GM12878 (cell line): ENCODE measurements around the gene HSPA12A. TPM values are rescaled to one million over a fixed set of nuclear protein-coding genes. Genes with fewer than 3 reads are reported as not detected.

Experiments used
- ATAC-seq: fragments of 200-7000 bp; cut with Tn5 transposase; 3 replicates; pipeline ENCODE4 v1.9.1; 2020; ENCODE audit warnings: mild to moderate bottlenecking, moderate library complexity
- BruUV-seq: library from RNA; stranded (reverse); fragments of 400-500 nt; replicated peaks from 2 replicates; lab custom pipeline; 2021; lab: Mats Ljungman, UMichigan
- CTCF ChIA-PET: fragments of 300-600 bp; sonication (Branson Sonifier 250); formaldehyde crosslinking; extraction: SDS; loops from one replicate; lab custom pipeline; 2021; ENCODE audit warnings: inconsistent platforms; lab: Yijun Ruan, JAX
- POLR2A ChIA-PET: fragments of 350-600 bp; formaldehyde crosslinking; extraction: SDS; loops from one replicate; lab custom pipeline; 2021; ENCODE audit warnings: inconsistent platforms; lab: Charles Lee
- RAD21 ChIA-PET: fragments of 300-600 bp; sonication (Branson Sonifier 250); formaldehyde crosslinking; loops from one replicate; lab custom pipeline; 2023; ENCODE audit warnings: antibody characterized with exemption; ENCODE audit not compliant: unreplicated experiment; lab: Charles Lee
- SMC1A ChIA-PET: fragments of 300-600 bp; sonication (Branson Sonifier 250); formaldehyde crosslinking; loops from one replicate; lab custom pipeline; 2023; ENCODE audit not compliant: unreplicated experiment, uncharacterized antibody; lab: Charles Lee
- DNase-seq: peaks from one replicate; pipeline ENCODE4 v3.0.0-alpha.2; 2011; ENCODE audit warnings: low read depth, low spot score
- FAIRE-seq: peaks from 3 replicates; lab custom pipeline; 2011; peaks lifted over from hg19 to GRCh38; lab: Jason Lieb, UNC
- H2AFZ ChIP-seq: 2 replicates; pipeline ENCODE4 v1.6.0; 2011; ENCODE audit warnings: low read depth, low read length, control low read depth; ENCODE audit not compliant: control insufficient read depth
- H3K27ac ChIP-seq: 2 replicates; pipeline ENCODE4 v1.5.1; 2011; ENCODE audit warnings: control low read depth; ENCODE audit not compliant: control insufficient read depth, insufficient read depth
- H3K27me3 ChIP-seq, 2 experiments: replicated peaks in 1 of 2; 2 replicates each; pipeline versions ENCODE4 v1.6.0 to v1.6.1; 2011; ENCODE audit warnings: low read length in 1 of 2; ENCODE audit not compliant: control insufficient read depth in 2 of 2, insufficient read depth in 2 of 2
- H3K36me3 ChIP-seq, 2 experiments: 2 replicates each; pipeline ENCODE4 v1.5.1; 2011; ENCODE audit warnings: low read length in 1 of 2; ENCODE audit not compliant: control insufficient read depth in 2 of 2, insufficient read depth in 2 of 2
- H3K4me1 ChIP-seq: 2 replicates; pipeline ENCODE4 v1.6.1; 2011; ENCODE audit warnings: mild to moderate bottlenecking, low read length, moderate library complexity, mixed read lengths; ENCODE audit not compliant: control insufficient read depth, insufficient read depth
- H3K4me2 ChIP-seq: 2 replicates; pipeline ENCODE4 v1.6.0; 2011; ENCODE audit warnings: control low read depth; ENCODE audit not compliant: control insufficient read depth, insufficient read depth
- H3K4me3 ChIP-seq: fragments of 200-600 bp; sonication (generic); 2 replicates; pipeline ENCODE4 v1.5.1; 2016
- H3K79me2 ChIP-seq: 2 replicates; pipeline ENCODE4 v1.6.0; 2011; ENCODE audit warnings: low read length; ENCODE audit not compliant: control insufficient read depth, insufficient read depth
- H3K9ac ChIP-seq: 2 replicates; pipeline ENCODE4 v1.8.0; 2011; ENCODE audit warnings: low read length, control low read depth, mixed read lengths; ENCODE audit not compliant: control insufficient read depth, insufficient read depth
- H3K9me3 ChIP-seq: replicated peaks from 3 replicates; pipeline ENCODE4 v1.5.1; 2011; ENCODE audit warnings: mild to moderate bottlenecking, low read length; ENCODE audit not compliant: control insufficient read depth, insufficient read depth
- H4K20me1 ChIP-seq: 2 replicates; pipeline ENCODE4 v1.6.0; 2011; ENCODE audit not compliant: control insufficient read depth, insufficient read depth
- ASH2L ChIP-seq: fragments of 300-600, 200-600 bp; sonication (generic); IDR thresholded peaks from 2 replicates; pipeline ENCODE4 v1.6.1; 2017; ENCODE audit warnings: low read depth, mild to moderate bottlenecking, borderline replicate concordance
- ATF2 ChIP-seq: IDR thresholded peaks from 2 replicates; pipeline ENCODE4 v1.6.1; 2012; ENCODE audit warnings: low read length, inconsistent platforms
- ATF3 ChIP-seq: IDR thresholded peaks from 2 replicates; pipeline ENCODE4 v1.6.1; 2011; ENCODE audit warnings: low read depth, mild to moderate bottlenecking, low read length, moderate library complexity, borderline replicate concordance; ENCODE audit errors: extremely low read depth
- CEBPB ChIP-seq, 2 experiments: fragments of 150-350 bp in 1 of 2; IDR thresholded peaks; 2 replicates each; pipeline ENCODE4 v1.6.1; 2012 to 2014; ENCODE audit warnings: low read depth in 2 of 2, low read length in 2 of 2, borderline replicate concordance in 1 of 2, inconsistent platforms in 1 of 2
- DPF2 ChIP-seq: fragments of 450-650 bp; IDR thresholded peaks from 2 replicates; pipeline ENCODE4 v1.6.1; 2017; ENCODE audit warnings: mild to moderate bottlenecking
- EZH2 ChIP-seq: IDR thresholded peaks from 2 replicates; pipeline ENCODE4 v1.6.1; 2012; ENCODE audit warnings: low read depth, mild to moderate bottlenecking, control low read depth, inconsistent platforms, low read length, borderline replicate concordance; ENCODE audit not compliant: control insufficient read depth
- FOXM1 ChIP-seq: IDR thresholded peaks from 2 replicates; pipeline ENCODE4 v1.6.1; 2012; ENCODE audit warnings: low read depth, mild to moderate bottlenecking, inconsistent platforms, low read length, moderate library complexity
- IRF3 ChIP-seq: fragments of 450-650 bp; IDR thresholded peaks from 2 replicates; pipeline ENCODE4 v1.6.1; 2014; ENCODE audit warnings: mild to moderate bottlenecking
- MXI1 ChIP-seq: fragments of 150-350 bp; IDR thresholded peaks from 2 replicates; pipeline ENCODE4 v1.6.1; 2011; ENCODE audit warnings: low read depth, mild to moderate bottlenecking, inconsistent platforms, low read length, improper control_type of control experiment
- NRF1 ChIP-seq: conservative IDR thresholded peaks from 2 replicates; pipeline ENCODE4 v1.6.1; 2011; ENCODE audit warnings: mild to moderate bottlenecking, low read depth, low read length, improper control_type of control experiment
- PML ChIP-seq: IDR thresholded peaks from 2 replicates; pipeline ENCODE4 v1.6.1; 2012; ENCODE audit warnings: low read length, inconsistent platforms
- POU2F2 ChIP-seq: IDR thresholded peaks from 3 replicates; pipeline ENCODE4 v1.6.1; 2011; ENCODE audit warnings: low read depth, mild to moderate bottlenecking, low read length, borderline replicate concordance
- RAD21 ChIP-seq: IDR thresholded peaks from 2 replicates; pipeline ENCODE4 v1.6.1; 2011; ENCODE audit warnings: mild to moderate bottlenecking, low read depth, low read length, moderate library complexity; ENCODE audit not compliant: insufficient read depth
- SREBF1 ChIP-seq: IDR thresholded peaks from 2 replicates; pipeline ENCODE4 v1.6.1; 2012; ENCODE audit warnings: mild to moderate bottlenecking, low read length
- STAT1 ChIP-seq: fragments of 450-650 bp; conservative IDR thresholded peaks from 2 replicates; pipeline ENCODE4 v1.6.1; 2014; ENCODE audit warnings: antibody characterized with exemption, mild to moderate bottlenecking
- STAT3 ChIP-seq: IDR thresholded peaks from 2 replicates; pipeline ENCODE4 v1.6.1; 2011; ENCODE audit warnings: low read depth, low read length, improper control_type of control experiment
- WRNIP1 ChIP-seq: IDR thresholded peaks from 2 replicates; pipeline ENCODE4 v1.6.1; 2011; ENCODE audit warnings: low read depth, low read length, improper control_type of control experiment, borderline replicate concordance
- ZBTB33 ChIP-seq: fragments of 450-650 bp; IDR thresholded peaks from 2 replicates; pipeline ENCODE4 v1.6.1; 2017; ENCODE audit warnings: mild to moderate bottlenecking
- WGBS: methylation state at CpG from one replicate; pipeline ENCODE4 v1.1.6; 2016; ENCODE audit warnings: low lambda C conversion rate; ENCODE audit not compliant: insufficient replicate concordance, insufficient coverage; ENCODE audit errors: missing lambda C conversion rate; 5-methylcytosine and 5-hydroxymethylcytosine counted together
- in situ Hi-C: fragments of 300-500 bp; cut with MboI; formaldehyde crosslinking; loops from 9 replicates; pipeline ENCODE4 v1.14.3; 2018; ENCODE audit warnings: mixed read lengths
- intact Hi-C: fragments of 100-400 bp; cut with micrococcal nuclease; formaldehyde crosslinking; loops from one replicate; pipeline ENCODE4 v1.14.2; 2022; ENCODE audit not compliant: unreplicated experiment
- polyA plus RNA-seq, 11 experiments: library from polyadenylated mRNA; depleted of rRNA in 4 of 11; unstranded in 6 of 11; stranded (reverse) in 5 of 11; fragments of >200 nt; fragmentation: Nextera tagmentation in 4 of 11; fragmentation: Illumina TruSeq in 1 of 11; extraction: Ambion mirVana in 4 of 11; extraction: Trizol in 1 of 11; gene quantifications; 1 replicate in 1 of 11; 2 replicates in 10 of 11; pipeline versions ENCODE4 v1.2.1 to v1.2.3, GENCODE V29; 2011 to 2016; ENCODE audit warnings: inconsistent platforms in 2 of 11, missing spikeins in 2 of 11, low read depth in 1 of 11
- total RNA-seq, 4 experiments: library from RNA; depleted of rRNA in 3 of 4; stranded (reverse); fragments of >200 nt in 3 of 4; fragmentation: Illumina TruSeq in 1 of 4; extraction: Trizol in 1 of 4; gene quantifications; 2 replicates each; pipeline versions ENCODE4 v1.2.1 to v1.2.3, GENCODE V29; 2013 to 2021

The HSPA12A gene
- total and polyA plus RNA-seq, 10 of the 15 experiments (the other 5 are each of a cell fraction or from before 2014, with no cell fraction given): 0.90 to 20.2 (median 2.8) TPM

GRCh38 chr10:116627386-116627933, 114.9 kb downstream of the HSPA12A start:
- ATAC-seq (no peak), DNase-seq (no peak), FAIRE-seq (no peak)
- no peaks in the 10 kb centered on the region for H3K4me1 ChIP-seq
- no peak overlapping the region for H2AFZ ChIP-seq
- H3K9me3 ChIP-seq: no peaks in the 10 kb centered on the region
- H3K4me3 ChIP-seq: no peak overlapping the region
- no peaks in the 10 kb centered on the region for H3K79me2 ChIP-seq
- RAD21 ChIA-PET: no interaction called here
- no peak overlapping the region for H3K9ac ChIP-seq
- intact Hi-C loops (no loop called here), in situ Hi-C loops (no loop called here)
- 38% methylated on average over 40 of the region's 49 CpGs for WGBS
- no TSS peak for BruUV-seq
- POLR2A ChIA-PET: interaction anchor here (0.6 kb wide), 1 partner anchor 86 kb away, joined by 4 read pairs; no protein-coding TSS in a partner anchor
- H3K27ac ChIP-seq: no peak overlapping the region
- CTCF ChIA-PET: no interaction called here
- no peaks in the 10 kb centered on the region for H3K36me3 ChIP-seq
- no peak overlapping the region for H3K4me2 ChIP-seq
- SMC1A ChIA-PET: no interaction called here
- no peaks in the 10 kb centered on the region for H4K20me1 ChIP-seq
- H3K27me3 ChIP-seq: no peaks in the 10 kb centered on the region; a peak in 2 of 4 replicates
- no peak for TF ChIP-seq ZBTB33
- TF ChIP-seq POU2F2: no peak
- TF ChIP-seq CEBPB (IDR thresholded peaks at IDR 0.05; ENCODE audit: borderline replicate concordance in 1 of 2, low read depth in 2 of 2, low read length in 2 of 2): no peak
- TF ChIP-seq ATF2: no peak
- no peak for TF ChIP-seq RAD21
- no peak for TF ChIP-seq EZH2
- TF ChIP-seq ATF3: no peak
- TF ChIP-seq DPF2: no peak
- no peak for TF ChIP-seq STAT3
- TF ChIP-seq PML: no peak
- no peak for TF ChIP-seq NRF1
- no peak for TF ChIP-seq MXI1
- no peak for TF ChIP-seq STAT1
- TF ChIP-seq WRNIP1: no peak
- no peak for TF ChIP-seq FOXM1
- TF ChIP-seq SREBF1: no peak
- no peak for TF ChIP-seq ASH2L
- TF ChIP-seq IRF3: no peak
